Astrocyte (in vitro differentiated cells and primary cell): ENCODE results near the gene B3GAT3. TPM values are rescaled to one million over a fixed set of nuclear protein-coding genes. Genes with fewer than 3 reads are reported as not detected.
A peak's percentile ranks its signal among the peaks of the same experiment; 100 is the strongest.

Source experiments
- DNase-seq: peaks from one replicate; pipeline ENCODE4 v3.0.0-alpha.2; 2010; ENCODE audit warnings: low read depth
- FAIRE-seq: peaks from 2 replicates; lab custom pipeline; 2011; peaks lifted over from hg19 to GRCh38; lab: Jason Lieb, UNC
- H2AFZ ChIP-seq: 2 replicates; pipeline ENCODE4 v1.6.0; 2012; ENCODE audit warnings: low read depth, low read length, inconsistent platforms
- H3K27ac ChIP-seq: 2 replicates; pipeline ENCODE4 v1.5.1; 2011; ENCODE audit warnings: low read depth, low read length, inconsistent platforms
- H3K27me3 ChIP-seq: 2 replicates; pipeline ENCODE4 v1.6.0; 2011; ENCODE audit warnings: low read length, inconsistent platforms; ENCODE audit not compliant: insufficient read depth
- H3K36me3 ChIP-seq: 2 replicates; pipeline ENCODE4 v1.5.1; 2011; ENCODE audit warnings: low read length, inconsistent platforms; ENCODE audit not compliant: insufficient read depth
- H3K4me1 ChIP-seq: 2 replicates; pipeline ENCODE4 v1.5.1; 2011; ENCODE audit warnings: low read length, inconsistent platforms; ENCODE audit not compliant: insufficient read depth
- H3K4me2 ChIP-seq: 2 replicates; pipeline ENCODE4 v1.6.0; 2012; ENCODE audit warnings: low read length, inconsistent platforms
- H3K4me3 ChIP-seq: 2 replicates; pipeline ENCODE4 v1.5.1; 2011; ENCODE audit warnings: low read depth, mild to moderate bottlenecking, low read length, inconsistent platforms; ENCODE audit not compliant: insufficient read depth
- H3K79me2 ChIP-seq: 2 replicates; pipeline ENCODE4 v1.6.0; 2012; ENCODE audit warnings: mild to moderate bottlenecking, low read length, inconsistent platforms; ENCODE audit not compliant: insufficient read depth
- H3K9ac ChIP-seq: 2 replicates; pipeline ENCODE4 v1.6.0; 2012; ENCODE audit warnings: mild to moderate bottlenecking, low read length, inconsistent platforms
- H3K9me3 ChIP-seq: 2 replicates; pipeline ENCODE4 v1.5.1; 2012; ENCODE audit warnings: low read depth, mild to moderate bottlenecking, low read length, inconsistent platforms; ENCODE audit not compliant: insufficient read depth
- H4K20me1 ChIP-seq: 2 replicates; pipeline ENCODE4 v1.6.0; 2012; ENCODE audit warnings: low read length, inconsistent platforms; ENCODE audit not compliant: insufficient read depth
- H3K27ac Mint-ChIP-seq: one replicate; pipeline ENCODE4 v1.8.0; 2021; ENCODE audit warnings: mild to moderate bottlenecking, mixed read lengths; ENCODE audit not compliant: unreplicated experiment
- H3K27me3 Mint-ChIP-seq: one replicate; pipeline ENCODE4 v1.8.0; 2021; ENCODE audit warnings: low read depth, mixed read lengths; ENCODE audit not compliant: unreplicated experiment
- H3K36me3 Mint-ChIP-seq: one replicate; pipeline ENCODE4 v1.8.0; 2021; ENCODE audit warnings: low read depth, mixed read lengths; ENCODE audit not compliant: unreplicated experiment
- H3K4me1 Mint-ChIP-seq: one replicate; pipeline ENCODE4 v1.8.0; 2021; ENCODE audit warnings: low read depth, mixed read lengths; ENCODE audit not compliant: unreplicated experiment
- H3K4me3 Mint-ChIP-seq: one replicate; pipeline ENCODE4 v1.8.0; 2021; ENCODE audit warnings: mild to moderate bottlenecking, moderate library complexity, mixed read lengths; ENCODE audit not compliant: unreplicated experiment
- H3K9me3 Mint-ChIP-seq: one replicate; pipeline ENCODE4 v1.8.0; 2021; ENCODE audit warnings: mild to moderate bottlenecking, mixed read lengths; ENCODE audit not compliant: unreplicated experiment
- CTCF ChIP-seq: IDR thresholded peaks from 2 replicates; pipeline ENCODE4 v1.5.1; 2011; ENCODE audit warnings: low read depth, mild to moderate bottlenecking, inconsistent platforms, low read length, moderate library complexity; ENCODE audit not compliant: insufficient read depth
- EZH2 ChIP-seq: IDR thresholded peaks from 2 replicates; pipeline ENCODE4 v1.6.1; 2012; ENCODE audit warnings: mild to moderate bottlenecking, low read length, inconsistent platforms; ENCODE audit not compliant: insufficient read depth
- total RNA-seq: library from RNA; stranded (reverse); gene quantifications from 2 replicates; pipeline ENCODE4 v1.2.1, GENCODE V29; 2021

B3GAT3 gene
- total RNA-seq, 1 donor from 2014 or later, result 52.4 TPM

GRCh38 chr11:62580959-62581715 lies 40.6 kb downstream of the B3GAT3 start:
- Histone ChIP-seq H3K4me1 (peaks cover 8% of the 10 kb centered on the region), H2AFZ (no peak overlapping the region), H3K9me3 (no peaks in the 10 kb centered on the region), H3K4me2 (no peak overlapping the region), H3K79me2 (peaks cover 17% of the 10 kb centered on the region), H3K36me3 (peaks cover 15% of the 10 kb centered on the region), H4K20me1 (peaks cover 4% of the 10 kb centered on the region), H3K4me3 (no peak overlapping the region), H3K27me3 (no peaks in the 10 kb centered on the region), H3K9ac (no peak overlapping the region), H3K27ac (no peak overlapping the region)
- FAIRE-seq (no peak), DNase-seq (no peak)
- H3K27ac Mint-ChIP-seq, result no peak overlapping the region
- TF ChIP-seq CTCF (no peak), EZH2 (no peak)
- no peaks in the 10 kb centered on the region for H3K9me3 Mint-ChIP-seq
- no peaks in the 10 kb centered on the region for H3K4me1 Mint-ChIP-seq
- no peaks in the 10 kb centered on the region for H3K27me3 Mint-ChIP-seq
- peak overlapping the region; percentile 41 for H3K4me3 Mint-ChIP-seq
- peaks cover 9% of the 10 kb centered on the region for H3K36me3 Mint-ChIP-seq

DNA sequence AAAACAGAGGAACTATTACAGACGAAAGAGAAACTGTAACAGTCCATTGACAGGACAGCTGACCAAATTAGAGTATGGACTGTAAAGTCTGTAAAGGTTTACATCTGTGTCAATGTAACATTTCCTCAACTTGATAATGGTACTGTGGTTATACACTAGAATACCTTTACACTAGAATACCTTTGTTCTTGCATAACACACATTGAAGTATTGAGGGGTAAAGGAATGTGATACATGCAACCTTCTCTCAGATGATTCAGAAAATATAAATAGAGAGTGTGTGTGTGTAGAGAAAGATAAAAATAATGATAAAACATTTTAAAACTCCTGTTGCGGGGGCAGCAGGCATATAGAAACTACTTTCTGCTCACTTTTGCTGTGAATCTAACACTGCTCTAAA lies 42.5 kb downstream of the B3GAT3 start:
- DNase-seq, result peak; percentile 36
- Histone ChIP-seq H3K79me2 (peaks cover 30% of the 10 kb centered on the region), H3K27ac (no peak overlapping the region), H4K20me1 (peaks cover 4% of the 10 kb centered on the region), H3K4me1 (peaks cover 27% of the 10 kb centered on the region), H2AFZ (no peak overlapping the region), H3K4me3 (no peak overlapping the region), H3K9ac (no peak overlapping the region), H3K9me3 (no peaks in the 10 kb centered on the region), H3K36me3 (peaks cover 11% of the 10 kb centered on the region), H3K27me3 (no peaks in the 10 kb centered on the region), H3K4me2 (no peak overlapping the region)
- FAIRE-seq, result no peak
- no peak for TF ChIP-seq CTCF
- TF ChIP-seq EZH2, result no peak
- Mint-ChIP-seq H3K9me3 (no peaks in the 10 kb centered on the region), H3K36me3 (peaks cover 11% of the 10 kb centered on the region), H3K4me3 (no peak overlapping the region), H3K27ac (no peak overlapping the region), H3K27me3 (no peaks in the 10 kb centered on the region), H3K4me1 (peaks cover 9% of the 10 kb centered on the region)

DNA sequence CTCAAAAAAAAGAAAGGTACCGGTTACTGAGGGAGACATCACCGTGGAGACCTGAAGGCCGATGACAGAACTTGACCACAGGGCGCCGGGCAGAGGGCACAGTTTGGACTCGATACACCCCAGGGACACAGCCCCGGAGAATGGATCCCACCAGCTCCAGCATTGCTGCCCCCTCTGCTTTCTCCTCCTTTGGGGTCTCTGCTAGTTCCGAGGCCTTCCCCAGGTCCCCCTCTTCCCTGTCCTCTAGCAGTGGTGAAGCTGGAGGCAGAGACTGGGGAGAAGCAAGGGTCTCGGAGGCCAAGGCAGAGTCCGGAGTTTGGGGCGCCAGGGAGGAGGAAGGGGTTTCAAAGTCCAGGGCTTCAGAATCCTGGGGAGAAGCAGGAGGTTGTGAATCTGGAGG lies 43.2 kb downstream of the B3GAT3 start:
- TF ChIP-seq EZH2 (no peak), CTCF (no peak)
- H3K4me2 ChIP-seq, result no peak overlapping the region
- Mint-ChIP-seq H3K36me3 (peaks cover 14% of the 10 kb centered on the region), H3K4me3 (no peak overlapping the region), H3K27ac (no peak overlapping the region), H3K27me3 (no peaks in the 10 kb centered on the region), H3K9me3 (no peaks in the 10 kb centered on the region), H3K4me1 (peaks cover 9% of the 10 kb centered on the region)
- peaks cover 33% of the 10 kb centered on the region for H3K79me2 ChIP-seq
- H3K9me3 ChIP-seq, result no peaks in the 10 kb centered on the region
- H3K9ac ChIP-seq, result no peak overlapping the region
- DNase-seq (no peak), FAIRE-seq (no peak)
- peaks cover 27% of the 10 kb centered on the region for H3K4me1 ChIP-seq
- no peak overlapping the region for H3K4me3 ChIP-seq
- H2AFZ ChIP-seq, result no peak overlapping the region
- no peaks in the 10 kb centered on the region for H3K27me3 ChIP-seq
- peaks cover 4% of the 10 kb centered on the region for H4K20me1 ChIP-seq
- no peak overlapping the region for H3K27ac ChIP-seq
- peaks cover 7% of the 10 kb centered on the region for H3K36me3 ChIP-seq
